Measurements from ENCODE around the gene TRIM58. TPM values are rescaled to one million over a fixed set of nuclear protein-coding genes. Genes with fewer than 3 reads are reported as not detected.

TRIM58 gene
- polyA plus RNA-seq, 3 donors = 0.43 to 0.83 (median 0.68) TPM

- H3K36me3 ChIP-seq (replicated peaks in 1 of 2; ENCODE audit: control insufficient read depth in 1 of 2, insufficient read depth in 2 of 2, low read length in 2 of 2) = no peaks in the 10 kb centered on the region
- no peak overlapping the region for H2AFZ ChIP-seq (ENCODE audit: insufficient read depth, low read depth, low read length, poor library complexity, severe bottlenecking)
- H3K4me1 ChIP-seq (ENCODE audit: control insufficient read depth in 1 of 2, insufficient read depth in 2 of 2, low read length in 2 of 2) = no peaks in the 10 kb centered on the region
- Mint-ChIP-seq H3K4me1 (no peaks in the 10 kb centered on the region), H3K9me3 (no peaks in the 10 kb centered on the region), H3K27me3 (ENCODE audit: low read depth in 3 of 3) (peaks cover 0 to 2% (median 1%) of the 10 kb centered on the region in 3 donors), H3K27ac (peak overlapping the region in 1 of 7 donors; percentile 69), H3K36me3 (no peaks in the 10 kb centered on the region), H3K4me3 (no peak overlapping the region)
- H3K27ac ChIP-seq (ENCODE audit: low read depth in 1 of 2, low read length in 2 of 2) = no peak overlapping the region
- no peak overlapping the region for H3K4me3 ChIP-seq (replicated peaks in 1 of 3; ENCODE audit: low read depth in 2 of 3, low read length in 3 of 3)
- DNase-seq = no peak
- H3K9me3 ChIP-seq (replicated peaks in 1 of 2; ENCODE audit: control insufficient read depth in 1 of 2, insufficient read depth in 1 of 2, low read length in 2 of 2) = no peaks in the 10 kb centered on the region
- 87% methylated on average over 6 of the region's 6 CpGs for WGBS (ENCODE audit: insufficient coverage)
- no peak overlapping the region for H3K9ac ChIP-seq (ENCODE audit: insufficient read depth, low read length, poor library complexity, severe bottlenecking)
- no peaks in the 10 kb centered on the region for H3K79me2 ChIP-seq (ENCODE audit: insufficient read depth, low read length)
- TF ChIP-seq, protein P1, sequence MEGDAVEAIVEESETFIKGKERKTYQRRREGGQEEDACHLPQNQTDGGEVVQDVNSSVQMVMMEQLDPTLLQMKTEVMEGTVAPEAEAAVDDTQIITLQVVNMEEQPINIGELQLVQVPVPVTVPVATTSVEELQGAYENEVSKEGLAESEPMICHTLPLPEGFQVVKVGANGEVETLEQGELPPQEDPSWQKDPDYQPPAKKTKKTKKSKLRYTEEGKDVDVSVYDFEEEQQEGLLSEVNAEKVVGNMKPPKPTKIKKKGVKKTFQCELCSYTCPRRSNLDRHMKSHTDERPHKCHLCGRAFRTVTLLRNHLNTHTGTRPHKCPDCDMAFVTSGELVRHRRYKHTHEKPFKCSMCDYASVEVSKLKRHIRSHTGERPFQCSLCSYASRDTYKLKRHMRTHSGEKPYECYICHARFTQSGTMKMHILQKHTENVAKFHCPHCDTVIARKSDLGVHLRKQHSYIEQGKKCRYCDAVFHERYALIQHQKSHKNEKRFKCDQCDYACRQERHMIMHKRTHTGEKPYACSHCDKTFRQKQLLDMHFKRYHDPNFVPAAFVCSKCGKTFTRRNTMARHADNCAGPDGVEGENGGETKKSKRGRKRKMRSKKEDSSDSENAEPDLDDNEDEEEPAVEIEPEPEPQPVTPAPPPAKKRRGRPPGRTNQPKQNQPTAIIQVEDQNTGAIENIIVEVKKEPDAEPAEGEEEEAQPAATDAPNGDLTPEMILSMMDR (IDR thresholded peaks at IDR 0.05) = no peak
- no peaks in the 10 kb centered on the region for H4K20me1 ChIP-seq (ENCODE audit: insufficient read depth, low read length)
- H3K4me2 ChIP-seq (replicated peaks; ENCODE audit: extremely low read depth, low read length, poor library complexity, severe bottlenecking) = no peak overlapping the region
- intact Hi-C loops (cut with micrococcal nuclease) = no loop called here
- H3K27me3 ChIP-seq (ENCODE audit: control insufficient read depth in 2 of 2, insufficient read depth in 2 of 2, low read length in 2 of 2) = no peaks in the 10 kb centered on the region
These were observed 23.4 kb upstream of the TRIM58 start for GRCh38 chr1:247833601-247834000.

- Histone ChIP-seq H3K4me2 (replicated peaks; ENCODE audit: extremely low read depth, low read length, poor library complexity, severe bottlenecking) (no peak overlapping the region), H3K27me3 (ENCODE audit: control insufficient read depth in 2 of 2, insufficient read depth in 2 of 2, low read length in 2 of 2) (no peaks in the 10 kb centered on the region), H3K9ac (ENCODE audit: insufficient read depth, low read length, poor library complexity, severe bottlenecking) (no peak overlapping the region), H2AFZ (ENCODE audit: insufficient read depth, low read depth, low read length, poor library complexity, severe bottlenecking) (no peak overlapping the region), H3K4me1 (ENCODE audit: control insufficient read depth in 1 of 2, insufficient read depth in 2 of 2, low read length in 2 of 2) (no peaks in the 10 kb centered on the region), H3K9me3 (replicated peaks in 1 of 2; ENCODE audit: control insufficient read depth in 1 of 2, insufficient read depth in 1 of 2, low read length in 2 of 2) (no peaks in the 10 kb centered on the region), H4K20me1 (ENCODE audit: insufficient read depth, low read length) (no peaks in the 10 kb centered on the region), H3K36me3 (replicated peaks in 1 of 2; ENCODE audit: control insufficient read depth in 1 of 2, insufficient read depth in 2 of 2, low read length in 2 of 2) (no peaks in the 10 kb centered on the region), H3K79me2 (ENCODE audit: insufficient read depth, low read length) (no peaks in the 10 kb centered on the region), H3K4me3 (replicated peaks in 1 of 3; ENCODE audit: low read depth in 2 of 3, low read length in 3 of 3) (no peak overlapping the region), H3K27ac (ENCODE audit: low read depth in 1 of 2, low read length in 2 of 2) (no peak overlapping the region)
- Mint-ChIP-seq H3K27ac (no peak overlapping the region), H3K4me3 (no peak overlapping the region), H3K27me3 (ENCODE audit: low read depth in 3 of 3) (peaks cover 1 to 2% (median 1%) of the 10 kb centered on the region in 3 donors), H3K4me1 (peaks cover 3% of the 10 kb centered on the region), H3K36me3 (no peaks in the 10 kb centered on the region), H3K9me3 (no peaks in the 10 kb centered on the region)
- 68% methylated on average over 2 of the region's 2 CpGs for WGBS (ENCODE audit: insufficient coverage)
- TF ChIP-seq, protein P1 (IDR thresholded peaks at IDR 0.05) = no peak
- intact Hi-C loops (cut with micrococcal nuclease) = no loop called here
- DNase-seq = no peak
These were observed 16.2 kb upstream of the TRIM58 start for GRCh38 chr1:247840818-247841217.

Measured in CD14-positive monocyte (primary cell).